Psoas muscle (tissue), 8 donors: ENCODE measurements around the gene AGTR1. TPM values are rescaled to one million over a fixed set of nuclear protein-coding genes. Genes with fewer than 3 reads are reported as not detected.

ENCODE experiments used
- ATAC-seq, 4 donors: fragments of 200-7000 bp; cut with Tn5 transposase; one replicate each; pipeline ENCODE4 v1.9.1; 2020; ENCODE audit warnings: moderate library complexity in 3 of 4, mild to moderate bottlenecking in 2 of 4
- DNase-seq, 2 donors: peaks; one replicate each; pipeline ENCODE4 v3.0.0-alpha.2; 2020
- H3K27ac ChIP-seq: fragments of 200-600 bp; one replicate; pipeline ENCODE4 v1.8.0; 2022
- H3K27me3 ChIP-seq, 3 donors: fragments of 200-600 bp in 1 of 3; one replicate each; pipeline versions ENCODE4 v1.6.1 to v1.8.0; 2013 to 2022; ENCODE audit warnings: low read length in 2 of 3, mild to moderate bottlenecking in 2 of 3, moderate library complexity in 1 of 3; ENCODE audit not compliant: insufficient read depth in 3 of 3
- H3K36me3 ChIP-seq, 2 donors: fragments of 200-600 bp in 1 of 2; one replicate each; pipeline versions ENCODE4 v1.6.1 to v1.8.0; 2013 to 2022; ENCODE audit warnings: low read depth in 1 of 2, mild to moderate bottlenecking in 1 of 2, moderate library complexity in 1 of 2; ENCODE audit not compliant: insufficient read depth in 1 of 2
- H3K4me1 ChIP-seq: fragments of 200-600 bp; one replicate; pipeline ENCODE4 v1.8.0; 2022
- H3K4me3 ChIP-seq: fragments of 200-600 bp; one replicate; pipeline ENCODE4 v1.8.0; 2022; ENCODE audit warnings: mild to moderate bottlenecking
- H3K9me3 ChIP-seq: fragments of 200-600 bp; one replicate; pipeline ENCODE4 v1.8.0; 2022
- CTCF ChIP-seq: fragments of 200-600 bp; IDR thresholded peaks from one replicate; pipeline ENCODE4 v1.8.0; 2022; ENCODE audit warnings: antibody characterized with exemption
- WGBS, 3 donors: extraction: QIAGEN DNeasy Blood & Tissue Kit; methylation state at CpG; one replicate each; pipeline versions ENCODE4 v1.1.6 to v1.1.7; 2013; 5-methylcytosine and 5-hydroxymethylcytosine counted together
- intact Hi-C, 2 donors: fragments of 100-400 bp; cut with DNase I; formaldehyde crosslinking; loops; one replicate each; pipeline versions ENCODE4 v1.11.0 to v1.14.2; 2022
- polyA plus RNA-seq, 3 donors: library from polyadenylated mRNA; stranded (reverse); fragments of 200-250 nt; gene quantifications; one replicate each; pipeline ENCODE4 v1.2.3, GENCODE V29; 2013
- total RNA-seq, 4 donors: library from RNA; stranded (reverse); fragmentation: NEBNext Ultra II Directional in 2 of 4; extraction: Animal tissue kit (Norgen Biotek cat#: 25700) in 2 of 4; gene quantifications; one replicate each; pipeline versions ENCODE4 v1.2.1 to v1.2.4, GENCODE V29; 2021 to 2023
- donor health status: healthy with polysubstance abuse.
- donor health status: DM: no; HTN: no; CAD: no; lungs with moderate emphysema.
- donor health status: Bipolar disorder and iron deficiency.
- donor health status: healthy.
- donor health status: DM: yes; HTN: yes; CAD: no.
- donor health status: DM: no; HTN: no; CAD: no.
- donor health status: DM: no; HTN: no; CAD: no.
- donor health status: DM: yes; HTN: yes; CAD: no.

AGTR1 gene
- total and polyA plus RNA-seq, 7 donors, result 3.1 to 11.4 (median 7.2) TPM

GRCh38 chr3:148739720-148740119, 42.0 kb downstream of the AGTR1 start:
- TF ChIP-seq CTCF, result no peak
- intact Hi-C loops, result no loop called here
- WGBS, 3 donors, result 70 to 95% (median 74%) methylated on average over 1 of the region's 1 CpG

GRCh38 chr3:148740291-148740690, 42.6 kb downstream of the AGTR1 start:
- H3K36me3 ChIP-seq, result no peaks in the 10 kb centered on the region
- no peak for TF ChIP-seq CTCF

More at GRCh38 chr3:148739720-148740119, 42.0 kb downstream of the AGTR1 start:
- ATAC-seq (no peak), DNase-seq (no peak)
- Histone ChIP-seq H3K4me3 (no peak overlapping the region), H3K36me3 (no peaks in the 10 kb centered on the region), H3K27ac (no peak overlapping the region), H3K27me3 (no peaks in the 10 kb centered on the region), H3K4me1 (no peaks in the 10 kb centered on the region), H3K9me3 (no peaks in the 10 kb centered on the region)

GRCh38 chr3:148741219-148741618, 43.5 kb downstream of the AGTR1 start:
- no peak for ATAC-seq
- Histone ChIP-seq H3K9me3 (no peaks in the 10 kb centered on the region), H3K27ac (no peak overlapping the region), H3K4me3 (no peak overlapping the region), H3K36me3 (no peaks in the 10 kb centered on the region), H3K4me1 (no peaks in the 10 kb centered on the region), H3K27me3 (no peaks in the 10 kb centered on the region)
- intact Hi-C loops, result no loop called here
- DNase-seq, result no peak
- 96 to 97% (median 96%) methylated on average over 10 of the region's 10 CpGs for WGBS, 3 donors
- no peak for TF ChIP-seq CTCF

More at GRCh38 chr3:148740291-148740690, 42.6 kb downstream of the AGTR1 start:
- Histone ChIP-seq H3K27ac (no peak overlapping the region), H3K4me1 (no peaks in the 10 kb centered on the region), H3K27me3 (no peaks in the 10 kb centered on the region), H3K4me3 (no peak overlapping the region), H3K9me3 (no peaks in the 10 kb centered on the region)
- DNase-seq, result no peak
- WGBS, 3 donors, result 65 to 74% (median 71%) methylated on average over 2 of the region's 2 CpGs
- ATAC-seq, result no peak
- intact Hi-C loops, result no loop called here

- no peaks in the 10 kb centered on the region for H3K9me3 ChIP-seq
- DNase-seq (no peak), ATAC-seq (no peak)
- no peak for TF ChIP-seq CTCF
- H3K4me1 ChIP-seq, result no peaks in the 10 kb centered on the region
- H3K27me3 ChIP-seq, result no peaks in the 10 kb centered on the region
- H3K4me3 ChIP-seq, result no peak overlapping the region
- no peak overlapping the region for H3K27ac ChIP-seq
- H3K36me3 ChIP-seq, result no peaks in the 10 kb centered on the region
- 75 to 84% (median 79%) methylated on average over 6 of the region's 6 CpGs for WGBS, 3 donors
- intact Hi-C loops, result no loop called here
These were observed 44.4 kb downstream of the AGTR1 start for GRCh38 chr3:148742118-148742517.

- no peak for TF ChIP-seq CTCF
- no peaks in the 10 kb centered on the region for H3K36me3 ChIP-seq
- no peak overlapping the region for H3K4me3 ChIP-seq
- intact Hi-C loops, result no loop called here
- H3K9me3 ChIP-seq, result no peaks in the 10 kb centered on the region
- DNase-seq (no peak), ATAC-seq (no peak)
- 95 to 98% (median 95%) methylated on average over 5 of the region's 5 CpGs for WGBS, 3 donors
- no peak overlapping the region for H3K27ac ChIP-seq
- no peaks in the 10 kb centered on the region for H3K4me1 ChIP-seq
- H3K27me3 ChIP-seq, result no peaks in the 10 kb centered on the region
These were observed 48.4 kb downstream of the AGTR1 start for GRCh38 chr3:148746053-148746452.
